Lower leg skin (tissue), 3 donors: Measurements from ENCODE around the gene ABRACL.

ENCODE experiments used
- CTCF ChIP-seq, 3 donors: fragments of 450-650 bp; IDR thresholded peaks; one replicate each; pipeline ENCODE4 v1.5.1; 2016; ENCODE audit warnings: antibody characterized with exemption in 3 of 3, mild to moderate bottlenecking in 3 of 3, moderate library complexity in 2 of 3
- POLR2A ChIP-seq, 2 donors: fragments of 450-650 bp; IDR thresholded peaks; one replicate each; pipeline ENCODE4 v1.6.1; 2016 to 2017; ENCODE audit warnings: antibody characterized with exemption in 2 of 2, mild to moderate bottlenecking in 1 of 2, moderate library complexity in 1 of 2

- TF ChIP-seq CTCF (IDR thresholded peaks at IDR 0.05) (no peak), POLR2A (IDR thresholded peaks at IDR 0.05) (no peak)
Observed at GRCh38 chr6:139080255-139080920, 51.8 kb downstream of the ABRACL start.
